ACHN (cell line): ENCODE results near the gene CFAP410.
A peak's percentile ranks its signal among the peaks of the same experiment; 100 is the strongest.

ENCODE experiments used
- DNase-seq: peaks from one replicate; pipeline ENCODE4 v3.0.0-alpha.2; 2015
- in situ Hi-C: cut with HindIII; loops from 2 replicates; pipeline ENCODE4 v1.10.0; 2017; ENCODE audit warnings: low sequenced_read_pairs, low pct_ligation_motif_present, low pct_unique_long_range_greater_than_20kb

Gene CFAP410

DNA sequence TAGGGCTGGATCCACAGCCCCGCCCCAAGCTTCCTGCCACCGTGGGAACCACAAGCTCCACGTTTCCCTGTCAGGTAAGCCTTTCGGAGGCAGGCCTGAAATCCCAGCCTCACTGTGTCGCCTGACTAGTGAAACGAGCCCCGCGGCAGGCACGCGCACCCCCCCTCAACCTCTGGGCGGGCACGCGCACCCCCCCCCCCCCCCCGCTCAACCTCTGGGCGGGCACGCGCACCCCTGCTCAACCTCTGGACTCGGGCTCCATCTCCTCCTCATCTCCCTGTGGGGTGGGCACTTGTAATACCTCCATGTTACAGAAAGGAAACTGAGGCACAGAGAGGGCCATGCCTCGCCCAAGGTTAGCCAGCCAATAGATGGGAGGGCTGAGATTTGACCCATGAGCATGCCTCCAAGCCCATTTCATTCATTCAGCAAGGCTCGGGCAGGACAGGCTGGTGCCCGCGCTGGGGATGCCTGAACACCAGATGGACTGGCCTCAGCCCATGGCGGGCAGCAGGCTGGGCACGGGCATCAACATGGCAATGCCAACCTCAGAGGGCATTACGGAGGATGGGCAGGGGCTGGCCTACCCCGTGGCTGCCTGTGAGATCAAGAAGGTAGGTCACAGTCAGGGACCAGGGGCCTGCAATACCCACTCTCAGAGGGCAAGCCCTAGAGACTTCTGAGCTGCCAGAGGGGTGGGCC is 4.7 kb downstream of the CFAP410 start:
- DNase-seq: peak; percentile 13
- in situ Hi-C loops: no loop called here

DNA sequence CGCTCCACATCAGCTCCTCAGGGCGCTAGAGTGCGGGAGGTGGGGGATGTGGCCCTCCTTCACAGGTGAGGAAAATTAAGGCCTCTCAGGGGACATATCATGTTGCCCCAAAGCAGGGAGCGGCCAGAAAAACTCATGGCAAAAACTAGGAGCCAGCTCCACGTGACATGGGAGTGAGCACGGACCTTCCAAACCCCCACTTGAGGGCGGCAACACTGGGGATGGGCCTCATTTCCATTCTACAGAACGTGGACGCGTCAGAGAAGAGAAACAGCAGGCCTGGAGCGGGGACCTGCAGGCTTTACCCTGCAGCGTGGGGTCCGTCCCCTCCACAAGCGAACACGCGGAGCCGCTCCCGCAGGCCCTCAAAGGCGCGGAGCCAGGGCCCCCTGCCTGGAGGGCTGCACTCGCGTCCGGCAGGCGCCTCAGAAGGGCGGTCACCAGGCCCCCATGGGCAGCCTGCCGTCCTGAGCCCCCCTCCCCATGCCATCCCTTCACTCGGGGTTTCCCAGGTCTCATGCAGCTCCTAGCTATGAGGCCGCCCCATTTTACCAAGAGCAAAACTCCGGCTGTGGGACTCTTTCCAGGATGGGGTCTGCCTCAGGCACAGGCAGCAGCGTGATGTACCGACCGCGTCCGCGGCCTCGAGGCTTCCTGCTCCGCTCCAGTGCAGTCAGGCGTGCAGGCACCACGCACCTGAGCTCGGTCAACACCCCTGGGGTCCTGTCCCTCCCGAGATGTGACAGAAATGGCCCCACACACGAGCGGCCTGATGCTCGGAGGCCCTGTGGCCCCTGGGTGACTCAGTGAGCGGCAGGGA is 5.5 kb downstream of the CFAP410 start:
- in situ Hi-C loops: no loop called here

DNA sequence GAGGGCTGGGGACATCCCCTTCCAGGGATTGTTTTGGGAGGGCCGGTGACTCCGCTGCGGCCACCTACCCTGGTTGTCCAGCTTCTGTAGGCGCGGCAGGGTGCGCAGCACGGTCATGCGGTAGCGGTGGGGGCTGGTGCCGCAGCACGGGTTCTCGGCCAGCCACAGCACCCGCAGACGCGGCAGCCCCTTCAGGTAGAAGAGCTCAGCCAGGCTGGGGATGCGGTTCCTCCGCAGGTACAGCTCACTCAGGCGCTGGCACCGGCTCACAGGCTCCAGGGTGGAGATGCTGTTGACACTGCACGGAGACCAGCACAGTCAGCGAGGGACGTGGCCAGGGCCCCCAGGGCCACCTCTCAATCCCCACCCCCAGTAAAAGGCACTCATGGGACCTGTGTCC is 6.2 kb downstream of the CFAP410 start:
- in situ Hi-C loops: no loop called here
- no peak for DNase-seq

More for the DNA sequence above, 5.5 kb downstream of the CFAP410 start:
- DNase-seq: no peak

GRCh38 chr21:44332383-44332782 is 6.8 kb downstream of the CFAP410 start:
- in situ Hi-C loops: no loop called here

DNA sequence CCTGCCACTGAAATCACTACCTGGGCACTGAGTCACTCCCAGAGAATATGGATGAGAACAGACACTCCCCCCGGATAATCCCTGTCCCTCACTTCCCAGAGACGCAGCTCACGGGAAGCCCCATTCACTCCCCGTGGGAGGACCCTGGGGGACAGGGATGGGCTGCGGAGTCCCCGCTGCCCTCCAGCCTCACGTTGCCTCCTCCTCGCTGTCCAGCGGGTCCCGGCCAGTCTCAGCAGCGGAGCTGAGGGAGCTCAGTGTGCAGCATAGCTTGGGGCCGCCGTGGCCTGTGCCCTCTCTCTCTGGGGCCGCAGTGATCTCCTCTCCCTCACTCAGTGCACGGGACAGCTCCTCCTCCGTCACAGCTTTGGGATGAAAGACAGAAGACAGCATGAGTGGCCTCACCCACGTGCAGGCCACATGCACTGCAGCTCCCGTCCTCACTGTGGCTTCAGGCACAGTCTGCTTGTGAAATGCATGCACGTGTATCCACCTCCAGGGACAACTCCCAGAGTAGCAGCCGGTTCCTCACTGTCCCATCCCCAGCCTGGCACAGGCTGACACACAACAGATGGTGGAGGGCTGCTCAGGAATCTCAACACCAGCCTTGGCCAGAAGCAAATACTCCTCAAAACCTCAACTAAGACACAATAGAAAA is 7.4 kb downstream of the CFAP410 start:
- DNase-seq: no peak
- in situ Hi-C loops: no loop called here

More at GRCh38 chr21:44332383-44332782, 6.8 kb downstream of the CFAP410 start:
- DNase-seq: no peak

GRCh38 chr21:44331209-44331608 is 8.0 kb downstream of the CFAP410 start:
- in situ Hi-C loops: no loop called here
- no peak for DNase-seq

DNA sequence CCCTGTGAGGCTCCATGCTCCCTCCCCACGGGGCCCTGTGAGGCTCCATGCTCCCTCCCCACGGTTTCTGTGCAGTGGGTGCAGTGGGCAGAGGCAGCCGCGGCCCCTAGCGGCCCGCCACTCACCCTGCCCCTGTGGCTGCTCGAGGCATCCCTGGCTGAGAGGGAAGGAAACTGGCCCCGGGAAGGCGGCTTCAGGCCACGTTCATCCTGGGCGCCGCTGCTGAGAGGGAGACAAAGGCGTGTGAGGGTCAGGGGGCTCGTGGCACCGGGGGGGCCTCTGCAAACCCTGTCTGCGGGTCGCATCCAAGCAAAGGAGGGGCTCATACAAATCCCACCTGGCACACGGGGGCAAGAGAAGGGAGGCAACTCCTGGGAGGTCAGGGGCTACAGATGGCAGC is 8.5 kb downstream of the CFAP410 start:
- in situ Hi-C loops: no loop called here
- DNase-seq: no peak

- in situ Hi-C loops: no loop called here
- no peak for DNase-seq
Measured at GRCh38 chr21:44329971-44330681, 9.1 kb downstream of the CFAP410 start.

DNA sequence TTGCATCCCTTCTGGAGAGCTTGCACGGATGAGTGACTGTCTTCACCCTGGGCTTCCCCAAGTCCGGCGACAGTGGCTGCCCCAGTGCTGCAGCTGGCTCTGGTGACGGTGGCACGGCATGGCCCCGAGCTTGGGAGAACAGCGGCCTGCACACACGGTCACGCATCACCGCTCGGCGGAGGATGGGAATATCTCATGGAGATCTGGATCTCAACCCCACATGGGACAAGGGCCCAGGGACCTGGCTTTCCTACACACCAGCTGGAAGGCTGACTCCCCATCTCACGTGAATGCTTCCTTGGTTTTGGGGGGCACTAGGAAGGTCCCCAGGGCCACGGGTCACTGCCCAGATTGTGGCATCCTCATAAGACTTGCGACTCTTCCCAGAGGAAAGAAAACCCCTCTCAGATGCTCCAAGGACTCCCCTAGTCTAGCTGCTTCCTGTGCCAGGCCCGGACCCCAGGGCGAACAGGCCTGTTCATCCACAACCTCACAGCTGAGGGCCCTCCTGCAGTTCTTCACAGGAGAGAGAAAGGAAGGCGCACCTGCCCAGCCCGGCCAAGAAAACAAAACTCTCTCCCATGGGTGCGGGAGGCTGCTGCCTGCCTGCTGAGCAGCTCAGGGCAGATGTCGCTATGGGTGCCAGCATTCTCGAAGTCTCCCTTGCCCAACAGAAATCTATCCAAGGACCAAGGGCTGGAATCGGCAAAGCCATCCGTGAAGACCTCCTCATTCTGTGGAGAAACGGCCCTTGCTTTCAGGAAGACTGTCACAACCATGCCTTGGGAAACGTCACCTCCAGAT is 9.9 kb downstream of the CFAP410 start:
- in situ Hi-C loops: no loop called here
- no peak for DNase-seq

DNA sequence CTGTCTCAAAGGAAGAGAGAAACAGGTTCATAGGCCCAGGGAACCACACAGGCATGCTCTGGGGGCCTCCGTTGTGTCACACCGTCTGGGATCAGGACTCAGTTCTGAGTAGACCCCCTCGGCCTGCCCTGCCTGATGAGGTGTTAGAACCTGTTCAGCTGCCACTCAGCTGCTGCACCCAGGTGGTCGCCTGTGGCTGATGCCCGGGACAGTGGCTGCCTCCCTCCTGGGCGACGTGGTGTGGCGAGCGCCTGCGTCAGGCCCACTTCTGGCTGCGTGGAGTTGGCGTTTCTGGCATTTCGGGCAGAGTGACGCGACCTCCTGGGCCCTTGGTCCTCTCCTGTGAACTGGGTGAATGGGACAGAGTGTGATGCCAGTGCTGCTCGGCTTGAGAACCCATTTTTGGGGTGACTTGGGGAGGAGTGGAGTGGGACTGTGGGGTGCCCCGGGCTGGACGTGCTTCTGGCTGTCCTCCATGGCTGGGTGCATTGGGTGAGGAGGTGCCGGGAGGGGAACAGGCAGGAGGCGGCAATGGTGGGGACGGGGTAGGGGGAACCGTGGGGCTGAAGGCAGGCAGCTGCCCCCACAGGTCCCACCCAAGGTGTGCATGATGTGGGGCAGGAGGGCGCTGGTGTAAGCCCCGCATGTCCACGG is 10.8 kb downstream of the CFAP410 start:
- in situ Hi-C loops: no loop called here
- DNase-seq: no peak

GRCh38 chr21:44327603-44327974 is 11.6 kb downstream of the CFAP410 start:
- no peak for DNase-seq
- in situ Hi-C loops: no loop called here

DNA sequence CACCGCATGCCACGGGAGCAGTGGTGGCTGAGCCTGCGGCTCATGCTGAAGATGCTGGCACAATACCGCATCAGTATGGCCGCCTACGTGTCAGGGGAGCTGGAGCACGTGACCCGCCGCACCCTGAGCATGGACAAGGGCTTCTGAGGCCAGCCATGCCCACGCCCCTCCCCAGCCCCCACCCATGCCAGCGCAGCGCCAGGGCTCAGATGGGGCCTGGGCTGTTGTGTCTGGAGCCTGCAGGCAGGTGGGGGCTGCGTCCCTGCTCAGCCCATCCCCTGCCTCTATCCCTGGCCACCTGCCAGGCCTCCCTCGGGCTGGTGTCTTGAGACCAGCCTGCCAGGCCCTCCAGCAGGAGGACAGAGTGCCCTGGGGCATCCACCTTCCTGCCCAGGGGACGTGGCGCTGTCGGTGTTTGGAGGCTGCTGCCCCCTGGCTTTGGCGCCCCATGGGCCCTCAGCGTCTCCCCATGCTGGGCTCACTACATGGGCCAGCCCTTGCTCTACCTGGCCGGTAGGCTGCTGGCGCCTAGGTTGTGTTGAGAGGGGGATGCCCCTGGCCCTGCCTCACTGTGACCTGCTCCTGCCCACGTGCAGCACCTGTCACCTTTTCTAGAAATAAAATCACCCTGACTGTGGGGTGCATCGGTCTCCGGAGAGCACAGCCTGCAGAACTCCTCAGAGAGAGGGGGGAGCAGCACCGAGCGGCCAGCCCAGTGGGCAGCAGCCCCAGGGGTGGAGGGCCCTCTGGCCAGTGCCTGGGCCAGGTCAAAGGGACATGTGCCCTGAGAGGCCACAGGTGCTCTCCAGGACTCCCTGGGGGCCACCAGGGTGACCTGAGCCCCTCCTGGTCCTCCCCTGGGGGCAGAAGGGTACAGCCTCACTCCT is 12.2 kb downstream of the CFAP410 start:
- in situ Hi-C loops: no loop called here

GRCh38 chr21:44326272-44326647 is 12.9 kb downstream of the CFAP410 start:
- DNase-seq: no peak
- in situ Hi-C loops: no loop called here

More for the DNA sequence above, 12.2 kb downstream of the CFAP410 start:
- no peak for DNase-seq

DNA sequence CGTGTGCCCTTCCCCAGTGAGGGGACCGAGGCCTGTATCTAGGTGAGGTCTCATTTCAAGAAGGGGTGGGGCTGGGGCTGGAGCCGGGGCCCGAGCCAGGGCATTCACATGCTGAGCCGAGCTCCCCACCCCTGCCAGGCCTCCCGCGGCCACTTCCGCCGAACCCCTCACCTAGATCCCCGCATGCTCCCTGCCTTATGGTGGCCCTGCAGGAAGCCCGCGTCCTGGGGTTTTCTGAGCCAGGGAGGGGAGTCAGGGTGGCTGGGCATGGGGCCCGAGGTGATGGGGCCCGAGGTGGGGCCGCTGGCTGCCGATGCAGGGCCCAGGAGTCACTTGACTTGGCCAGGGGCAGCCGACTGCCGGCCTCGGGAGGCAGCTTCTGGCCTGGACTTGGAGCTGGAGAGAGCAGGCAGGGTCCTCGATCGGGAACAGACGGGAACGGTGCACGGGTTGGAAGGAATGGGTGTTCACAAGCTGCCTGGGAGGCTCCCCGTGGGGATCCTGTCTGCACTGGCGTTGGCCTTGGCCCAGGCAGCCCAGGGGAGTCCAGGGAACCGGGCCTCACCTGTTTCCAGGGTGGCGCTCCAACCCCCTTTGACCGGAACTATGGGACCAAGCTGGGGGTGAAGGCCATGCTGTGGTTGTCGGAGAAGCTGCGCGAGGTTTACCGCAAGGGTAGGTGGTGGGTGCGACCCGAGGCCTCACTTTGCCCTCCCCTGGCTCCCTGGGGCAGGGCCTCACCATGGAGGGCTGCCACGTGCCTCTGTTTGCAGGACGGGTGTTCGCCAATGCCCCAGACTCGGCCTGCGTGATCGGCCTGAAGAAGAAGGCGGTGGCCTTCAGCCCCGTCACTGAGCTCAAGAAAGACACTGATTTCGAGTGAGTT is 13.6 kb downstream of the CFAP410 start:
- no peak for DNase-seq
- in situ Hi-C loops: no loop called here

- no peak for DNase-seq
- in situ Hi-C loops: no loop called here
Measured at GRCh38 chr21:44324854-44325107, 14.4 kb downstream of the CFAP410 start.

- in situ Hi-C loops: no loop called here
- DNase-seq: no peak
Measured at GRCh38 chr21:44324106-44324853, 14.9 kb downstream of the CFAP410 start.
